ENCODE data around the gene HNRNPR.

Gene HNRNPR

DNA sequence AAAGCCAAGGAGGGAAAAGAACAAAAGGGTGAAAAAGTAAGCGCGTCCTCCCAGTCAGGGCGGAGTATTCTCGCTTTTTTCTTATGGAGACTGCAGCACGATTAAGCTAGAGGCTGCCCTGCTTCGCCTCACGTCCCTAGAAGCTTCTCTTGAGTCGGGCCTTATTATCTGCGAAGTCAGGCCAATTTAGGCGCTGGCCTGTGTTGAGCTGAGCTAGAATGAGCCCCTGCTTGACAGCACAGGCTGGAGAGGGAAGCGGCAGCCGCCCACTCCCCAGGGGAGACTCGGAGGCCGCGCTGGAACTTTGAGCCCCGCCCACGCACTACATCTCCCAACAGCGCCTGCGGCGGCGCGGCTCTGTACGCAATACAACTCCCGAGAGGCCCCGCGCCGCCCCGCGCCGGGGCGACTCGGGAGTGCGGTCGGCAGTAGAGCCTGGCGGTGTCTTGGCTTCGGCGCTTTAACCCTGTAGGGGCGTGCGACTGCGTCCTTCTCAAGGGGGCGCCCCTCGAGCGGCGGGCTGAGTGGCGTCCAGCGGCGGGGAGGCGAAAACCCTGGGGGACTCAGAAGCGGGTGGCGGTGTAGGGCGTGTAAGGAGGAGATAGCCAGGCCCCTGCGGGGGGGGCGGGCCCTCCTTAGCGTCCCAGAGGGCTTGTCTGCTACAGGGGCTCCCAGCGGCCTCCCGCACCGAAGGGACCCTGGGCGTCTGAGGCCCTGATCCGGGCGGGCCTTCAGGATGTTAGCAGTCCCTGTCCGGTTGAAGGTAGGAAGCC, 24.7 kb upstream of the HNRNPR start:
- peak; percentile 81 to 90 for DNase-seq

DNA sequence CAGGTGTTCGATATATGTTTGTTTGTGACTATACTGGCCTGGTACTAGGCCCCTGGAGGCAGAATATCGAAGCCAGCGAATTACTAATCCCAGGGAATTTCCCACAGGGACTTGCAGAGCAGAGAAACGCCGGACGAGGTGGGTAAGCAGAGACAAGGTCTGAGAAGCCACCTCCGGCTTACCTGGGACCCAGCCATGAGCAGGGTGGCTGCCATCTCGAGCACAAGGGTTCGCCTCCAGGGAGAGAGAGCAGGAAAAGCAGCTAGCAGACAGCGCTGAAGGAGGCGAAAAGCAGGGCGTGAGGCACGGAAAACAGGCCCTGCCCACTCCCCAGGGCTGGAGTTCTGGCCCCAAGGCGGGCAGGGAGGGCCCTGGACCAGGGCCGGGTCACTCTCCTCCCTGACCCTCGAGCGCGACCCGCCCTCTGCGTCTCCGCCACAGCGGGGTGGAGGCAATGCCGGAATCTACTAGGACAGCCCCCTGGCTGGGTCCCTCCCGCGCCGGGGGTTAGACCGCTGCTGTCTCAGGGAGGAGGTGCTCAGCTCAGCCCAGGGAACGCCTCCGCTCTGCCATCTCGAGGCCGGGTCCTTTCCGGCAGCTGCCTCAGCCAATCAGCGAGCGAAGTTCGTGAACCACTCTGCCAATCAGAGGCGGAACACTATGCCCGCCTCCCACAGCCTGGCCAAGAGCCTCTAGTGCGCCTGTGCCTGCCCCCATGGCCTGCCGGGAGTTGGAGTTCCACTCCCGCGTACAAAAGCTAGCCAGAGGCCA, 23.9 kb upstream of the HNRNPR start:
- DNase-seq: peak; percentile 93 to 94

DNA sequence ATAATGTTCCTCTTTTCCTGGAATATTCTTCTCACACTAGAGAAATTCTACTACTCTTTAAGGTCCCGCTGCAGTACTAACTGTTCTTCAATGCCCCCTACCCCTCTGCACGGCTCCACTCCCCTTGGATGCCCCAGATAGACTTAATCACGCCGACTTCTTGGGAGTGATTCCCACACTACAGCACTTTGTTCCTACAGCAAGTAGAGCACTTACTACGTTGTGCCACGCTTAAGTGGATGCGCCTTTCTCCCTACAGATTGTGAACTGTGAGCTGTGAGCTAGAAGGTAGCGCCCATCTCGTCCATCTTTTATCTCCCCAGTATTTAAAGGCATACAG, 23.3 kb upstream of the HNRNPR start:
- no peak for DNase-seq

DNA sequence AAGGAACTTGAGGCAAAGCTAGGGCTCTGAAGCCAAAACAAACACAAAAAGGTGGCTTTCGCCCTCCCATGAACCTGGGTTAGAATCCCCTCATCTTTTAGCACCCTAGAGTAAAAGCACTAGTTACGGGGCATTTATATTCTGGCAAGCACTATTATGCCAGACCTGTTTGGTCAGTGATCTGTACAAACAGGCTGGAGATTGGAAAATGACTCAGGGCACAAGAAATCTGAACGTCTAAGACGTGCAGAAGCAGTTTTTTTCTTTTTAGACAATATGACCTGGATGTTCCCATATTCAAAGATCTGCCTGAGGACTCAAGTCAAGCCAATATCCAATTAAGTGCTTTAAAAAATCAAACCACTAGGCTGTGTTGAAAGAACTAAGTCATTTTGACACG, 22.5 kb upstream of the HNRNPR start:
- DNase-seq: no peak

DNA sequence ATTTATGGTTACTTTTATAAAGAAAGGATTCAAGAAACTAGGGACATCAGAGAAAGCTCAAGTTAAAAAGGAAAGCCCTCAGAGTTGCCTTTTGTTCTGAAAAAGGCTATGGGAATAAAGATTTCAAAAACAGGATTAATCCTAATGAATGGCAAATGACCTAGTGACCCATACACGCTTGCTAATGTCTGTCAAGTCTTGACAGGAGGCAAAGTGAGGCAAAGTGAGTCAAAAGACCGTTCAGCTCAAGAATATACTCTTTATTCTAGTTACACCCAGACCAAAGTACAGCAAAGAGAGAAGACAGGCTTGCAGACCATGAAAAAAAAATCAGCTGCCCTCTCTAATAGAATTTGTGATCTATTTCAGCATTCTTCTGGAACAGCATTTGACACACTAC, 22.1 kb upstream of the HNRNPR start:
- DNase-seq: no peak

DNA sequence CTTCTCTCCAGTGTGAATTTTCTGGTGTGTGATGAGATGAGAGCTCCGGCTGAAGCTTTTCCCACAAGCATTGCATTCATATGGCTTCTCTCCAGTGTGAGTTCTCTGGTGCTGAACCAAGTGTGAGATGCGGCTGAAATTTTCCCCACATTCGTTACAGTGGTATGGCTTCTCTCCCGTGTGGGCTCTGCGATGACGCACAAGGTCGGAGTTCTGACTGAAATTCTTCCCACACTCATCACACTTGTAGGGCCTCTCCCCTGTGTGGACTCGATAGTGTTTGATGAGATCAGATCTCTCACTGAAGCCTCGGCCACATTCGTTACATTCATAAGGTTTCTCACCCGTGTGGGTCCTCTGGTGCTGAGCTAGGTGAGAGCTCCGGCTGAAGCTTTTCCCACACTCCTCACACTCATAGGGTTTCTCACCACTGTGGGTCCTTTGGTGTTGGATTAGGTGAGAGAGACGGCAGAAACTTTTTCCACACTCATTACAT, 18.2 kb upstream of the HNRNPR start:
- peak in 1 of 2 donors; percentile 11 for DNase-seq

DNA sequence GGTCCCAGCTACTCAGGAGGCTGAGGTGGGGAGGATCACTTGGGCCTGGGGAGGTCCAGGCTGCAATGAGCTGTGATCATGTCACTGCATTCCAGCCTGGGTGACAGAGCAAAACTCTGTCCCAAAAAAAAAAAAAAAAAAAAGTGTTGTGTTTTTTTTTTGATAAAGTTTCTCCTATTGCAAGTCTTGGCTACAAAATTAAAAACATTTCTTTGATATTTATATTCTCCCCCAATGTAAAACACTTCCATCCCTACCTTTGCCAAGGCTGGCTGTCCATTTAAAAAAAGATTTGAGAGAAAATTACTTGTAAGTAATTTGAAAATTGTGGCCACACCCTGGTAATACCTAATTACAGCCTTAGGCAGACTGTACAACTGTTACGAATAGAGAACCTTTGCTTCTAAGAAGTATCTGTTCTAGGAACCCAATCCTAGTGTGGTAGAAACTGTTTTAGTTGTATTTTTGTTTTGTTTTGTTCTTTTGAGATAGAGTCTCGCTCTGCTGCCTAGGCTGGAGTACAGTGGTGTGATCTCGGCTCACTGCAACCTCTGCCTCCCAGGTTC, 14.3 kb upstream of the HNRNPR start:
- no peak for DNase-seq

DNA sequence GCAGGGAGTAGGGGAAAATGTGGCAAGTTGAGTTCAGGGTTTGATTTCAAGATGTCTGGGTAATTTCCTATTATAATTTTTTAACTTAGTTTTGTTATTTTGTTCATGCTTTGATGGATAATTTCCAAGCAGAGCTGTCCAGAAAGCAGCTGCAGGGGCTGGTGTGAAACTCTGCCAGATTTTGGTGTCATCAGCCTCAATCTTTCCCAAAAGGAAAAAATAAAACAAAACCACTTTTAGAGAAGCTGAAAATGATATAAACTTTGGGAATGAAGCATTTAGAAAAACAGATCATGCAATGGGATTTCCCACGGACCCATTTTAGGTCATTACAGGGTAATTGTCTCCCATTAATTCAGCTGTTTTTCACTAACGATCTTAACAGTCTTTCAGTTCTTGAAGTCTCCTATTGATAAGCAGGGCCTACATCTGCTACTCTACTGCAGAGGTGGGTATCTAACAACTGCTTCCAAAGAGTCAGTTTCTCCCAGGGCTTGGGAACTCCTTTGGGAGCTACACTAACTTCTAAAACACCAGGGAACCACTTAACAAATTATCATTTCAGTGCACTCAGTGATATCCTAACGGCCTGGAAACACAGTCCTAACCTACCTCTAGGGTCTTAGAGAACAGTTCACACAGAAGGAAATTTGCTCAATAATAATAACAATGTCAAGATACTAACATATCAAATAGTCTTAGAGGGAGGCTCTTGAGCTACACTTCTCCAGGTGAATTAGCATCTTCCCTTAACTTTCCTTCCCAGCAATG, 13.2 kb upstream of the HNRNPR start:
- no peak for DNase-seq

DNA sequence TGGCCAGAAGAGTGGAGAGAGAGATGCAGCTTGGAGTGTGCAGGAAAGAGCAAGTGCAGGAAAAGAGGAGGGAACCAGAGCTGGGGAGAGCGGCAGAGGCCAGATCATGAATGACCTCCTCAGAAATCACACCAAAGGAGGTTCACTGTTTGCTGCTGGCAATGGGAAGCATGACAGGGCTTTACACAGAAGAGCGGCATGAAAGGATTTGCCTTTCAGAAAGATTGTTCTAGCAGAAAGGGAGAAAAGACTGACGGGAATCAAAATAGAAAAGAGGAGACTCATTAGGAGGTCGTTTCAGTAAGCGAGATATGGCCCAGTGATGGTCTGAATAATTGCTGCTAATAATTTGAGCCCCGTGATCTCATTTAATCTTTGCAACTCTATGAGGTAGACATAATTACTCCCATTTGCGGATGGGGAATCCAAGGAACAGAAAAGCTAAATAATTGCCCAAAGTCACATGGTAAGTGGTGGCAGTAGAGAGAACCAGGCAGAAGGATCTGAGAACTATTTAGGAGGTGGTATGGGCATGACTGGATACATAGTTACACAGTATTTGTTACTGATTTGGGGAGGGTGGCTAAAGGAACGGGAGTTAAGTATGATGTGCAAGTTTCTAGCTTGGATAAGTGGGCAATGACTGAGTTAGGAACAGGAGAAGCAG, 12.5 kb upstream of the HNRNPR start:
- DNase-seq: no peak

DNA sequence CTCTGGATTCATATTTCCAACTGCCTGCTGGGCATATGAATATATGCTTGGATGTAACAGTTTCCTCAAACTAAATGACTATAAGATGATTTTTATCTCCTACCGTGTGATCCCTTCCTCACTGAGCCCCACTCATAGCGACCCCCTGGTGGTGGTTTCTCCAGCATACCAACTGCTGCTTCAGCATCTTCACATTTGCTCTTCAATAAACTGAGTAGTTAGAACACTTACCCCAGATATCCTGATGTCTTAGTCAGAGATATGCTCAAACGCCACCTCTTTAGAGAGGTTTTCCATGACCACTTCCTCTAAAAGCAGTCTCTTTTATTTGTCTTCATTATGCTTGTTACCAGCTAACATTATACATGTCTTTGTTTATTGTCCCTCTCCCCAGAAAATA, 10.2 kb upstream of the HNRNPR start:
- no peak for DNase-seq

DNA sequence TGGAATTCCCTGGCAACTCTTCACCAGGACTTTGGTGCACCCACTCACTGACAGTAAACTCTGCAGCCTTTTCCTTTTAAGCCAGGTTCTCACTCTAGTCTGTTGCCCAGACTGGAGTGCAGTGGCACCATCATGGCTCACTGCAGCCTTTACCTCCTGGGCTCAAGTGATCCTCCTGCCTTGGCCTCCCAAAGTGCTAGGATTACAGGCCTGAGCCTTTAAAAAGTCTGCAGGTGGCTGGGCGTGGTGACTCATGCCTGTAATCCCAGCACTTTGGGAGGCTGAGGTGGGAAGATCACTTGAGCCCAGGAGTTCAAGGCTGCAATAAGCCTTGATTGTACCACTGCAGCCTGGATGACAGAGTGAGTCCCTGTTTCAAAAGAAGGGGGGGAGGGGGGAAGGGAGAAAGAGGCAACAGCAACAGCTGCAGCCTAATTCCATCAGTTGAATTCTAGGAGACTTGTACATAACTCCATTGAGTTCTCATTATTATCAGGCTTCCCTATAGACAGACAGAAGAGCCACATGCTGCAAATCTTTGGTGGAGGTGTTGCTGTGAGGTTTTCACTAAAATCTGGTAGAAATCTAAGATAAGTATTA, 8.1 kb upstream of the HNRNPR start:
- no peak for DNase-seq

DNA sequence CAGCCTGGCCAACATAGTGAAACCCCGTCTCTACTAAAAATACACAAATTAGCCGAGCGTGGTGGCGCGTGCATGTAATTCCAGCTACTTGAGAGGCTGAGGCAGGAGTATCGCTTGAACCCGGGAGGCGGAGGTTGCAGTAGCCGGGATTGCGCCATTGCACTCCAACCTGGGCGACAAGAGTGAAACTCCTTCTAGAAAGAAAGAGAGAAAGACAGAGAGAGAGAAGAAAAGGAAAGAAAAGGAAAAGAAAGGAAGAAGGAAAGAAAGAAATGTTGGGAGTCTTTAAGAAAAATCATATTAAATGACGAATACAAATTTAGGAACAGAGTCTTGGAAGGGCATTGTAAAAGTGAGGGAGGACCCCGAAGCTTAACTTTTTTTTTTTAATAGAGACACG, 1.8 kb upstream of the HNRNPR start:
- DNase-seq: no peak

DNA sequence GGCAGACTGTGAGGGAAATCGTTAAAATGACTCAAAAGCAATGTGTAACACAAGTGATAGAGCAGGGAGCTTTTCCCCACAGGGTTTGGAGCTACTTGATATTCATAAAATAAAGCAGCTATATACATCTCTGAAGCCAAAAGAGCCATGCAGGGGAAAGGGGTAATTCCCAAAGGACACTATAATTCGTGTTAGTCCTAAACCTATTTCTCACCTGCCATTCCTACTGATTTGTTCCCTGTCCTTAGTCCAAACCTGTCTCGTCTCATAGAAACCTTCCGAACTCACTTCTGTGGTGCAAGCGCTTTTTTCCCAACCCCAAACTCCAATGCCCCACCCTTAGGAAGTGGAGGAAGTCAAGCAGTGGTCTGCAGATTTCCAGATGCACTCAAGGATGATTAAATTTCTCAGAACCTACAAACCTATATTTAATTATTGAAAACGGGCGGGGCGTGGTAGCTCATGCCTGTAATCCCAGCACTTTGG, 946 bp upstream of the HNRNPR start:
- DNase-seq: no peak

DNA sequence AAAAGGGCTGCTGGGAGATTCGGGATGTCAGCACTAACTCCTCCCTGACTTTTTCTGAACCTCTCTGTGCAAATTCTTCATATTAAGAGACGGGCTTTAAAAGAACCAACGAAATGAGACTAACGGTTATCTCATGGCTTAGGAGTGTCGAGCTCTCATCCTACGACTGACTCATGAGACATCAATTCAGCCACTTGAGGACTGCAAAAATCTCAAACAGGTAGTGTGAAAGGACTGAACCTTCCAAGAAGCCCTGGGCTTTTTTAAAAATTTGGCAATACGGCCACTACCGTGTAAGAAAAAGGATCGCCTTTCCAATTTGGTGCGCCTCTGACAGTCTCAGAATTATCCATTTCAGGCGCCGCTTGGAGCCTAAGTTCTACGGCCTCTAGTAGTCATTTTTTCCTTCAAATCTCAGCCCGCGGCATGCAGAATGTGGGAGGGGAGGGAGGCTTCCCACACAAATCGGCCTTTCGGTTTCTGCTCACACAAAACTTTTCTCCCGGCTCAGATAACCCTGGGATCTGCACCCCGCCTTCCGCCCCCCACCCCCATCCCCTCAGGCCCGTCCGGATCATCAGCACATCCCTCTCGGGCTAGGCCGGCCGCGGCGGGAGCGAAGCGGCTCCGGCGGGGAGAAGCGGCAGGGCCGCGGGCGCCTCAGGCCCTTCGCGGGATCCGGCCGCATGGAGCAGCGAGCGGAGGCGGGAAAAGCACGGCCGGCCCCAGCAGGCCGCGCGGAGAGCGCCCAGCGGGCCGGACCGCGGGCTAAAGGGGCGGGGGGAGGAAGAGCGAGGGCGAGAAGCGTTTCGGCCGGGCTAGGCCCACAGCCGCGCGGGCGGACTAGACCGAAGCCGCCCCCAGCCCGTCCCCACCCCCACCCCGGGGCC, 618 bp downstream of the HNRNPR start:
- peak; percentile 43 to 44 for DNase-seq

DNA sequence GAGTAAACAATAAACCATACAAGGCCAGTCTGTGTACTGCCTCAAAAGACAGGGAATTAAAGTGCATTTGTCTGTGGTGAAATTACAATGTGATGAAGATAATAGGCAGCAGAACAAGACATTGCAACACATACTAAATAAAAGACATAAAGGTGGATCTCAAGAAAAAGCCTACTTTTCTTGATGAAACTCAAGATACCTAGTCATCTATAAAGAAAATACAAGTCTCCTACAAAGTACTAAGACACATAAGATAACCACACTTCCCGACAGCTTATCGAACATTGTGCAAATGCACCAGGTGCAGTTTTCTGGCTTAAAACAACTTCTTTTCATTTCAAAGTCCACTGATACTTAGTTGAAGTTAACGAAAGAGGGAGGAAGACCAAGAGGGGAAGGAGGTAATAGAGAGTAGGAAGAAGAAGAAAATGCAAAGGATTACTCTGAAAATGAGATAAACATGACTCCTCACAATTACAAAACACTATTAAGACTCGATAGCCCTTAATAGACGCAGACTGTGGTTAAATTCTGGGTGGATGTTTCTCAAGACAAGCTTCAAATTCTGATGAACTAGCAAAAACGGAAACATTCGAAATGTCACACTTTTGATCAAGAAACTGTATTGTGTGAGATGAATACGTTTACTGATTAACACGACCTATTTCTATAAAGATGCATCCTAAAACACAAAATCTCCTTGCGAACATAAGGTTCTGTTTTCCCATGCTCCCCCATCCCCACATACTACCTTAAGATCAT, 2.0 kb downstream of the HNRNPR start:
- no peak for DNase-seq

DNA sequence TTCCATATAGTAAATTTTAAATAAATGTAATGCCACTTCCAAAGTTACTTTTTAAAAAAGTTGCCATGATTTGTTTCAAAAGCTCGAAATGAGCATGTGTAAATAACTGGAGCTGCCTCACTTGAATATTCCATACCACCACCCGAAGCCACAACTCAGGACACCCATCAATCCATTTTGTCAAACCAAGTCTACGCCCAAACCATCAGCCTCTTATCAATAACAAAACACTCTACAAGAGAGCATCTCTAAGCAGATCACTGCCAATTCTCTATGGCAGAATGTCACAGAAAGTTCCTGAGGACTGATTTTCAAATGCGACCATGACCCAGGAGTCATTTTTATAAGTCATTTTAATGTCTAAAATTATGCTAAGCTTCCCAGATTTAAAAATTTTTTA, 4.5 kb downstream of the HNRNPR start:
- no peak for DNase-seq

DNA sequence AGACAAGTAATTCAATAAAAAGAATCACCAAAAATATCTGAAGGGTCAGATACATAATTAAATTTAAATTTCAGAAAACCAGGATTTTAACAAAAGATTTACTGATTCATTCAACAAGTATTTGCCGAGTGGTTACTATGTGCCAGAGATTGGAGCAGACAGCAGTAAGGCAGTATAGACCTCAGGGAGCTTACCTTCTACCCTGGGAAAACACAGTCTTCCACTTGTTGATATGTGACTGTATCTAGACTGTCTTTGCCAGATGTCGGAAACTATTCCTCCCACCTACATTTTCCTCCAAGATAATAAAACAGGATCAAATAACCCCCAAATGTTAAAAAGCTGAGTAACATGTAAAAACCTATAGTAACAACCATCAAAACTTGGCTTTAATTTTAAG, 6.2 kb downstream of the HNRNPR start:
- DNase-seq: no peak

DNA sequence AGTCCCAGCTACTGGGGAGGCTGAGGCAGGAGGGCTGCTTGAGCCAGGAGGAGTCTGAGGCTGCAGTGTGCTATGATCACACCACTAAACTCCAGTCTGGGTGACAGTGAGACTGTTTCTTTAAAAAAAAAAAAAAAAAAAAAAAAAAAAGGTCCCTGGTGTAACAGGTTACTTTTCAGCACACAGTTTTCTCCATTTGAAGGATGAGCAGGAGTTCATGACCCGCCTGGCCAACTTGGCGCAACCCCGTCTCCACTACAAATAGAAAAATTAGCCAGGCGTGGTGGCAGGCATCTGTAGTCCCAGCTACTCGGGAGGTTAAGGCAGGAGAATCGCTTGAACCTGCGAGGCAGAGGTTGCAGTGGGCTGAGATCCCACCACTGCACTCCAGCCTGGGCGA, 12.4 kb downstream of the HNRNPR start:
- DNase-seq: no peak

DNA sequence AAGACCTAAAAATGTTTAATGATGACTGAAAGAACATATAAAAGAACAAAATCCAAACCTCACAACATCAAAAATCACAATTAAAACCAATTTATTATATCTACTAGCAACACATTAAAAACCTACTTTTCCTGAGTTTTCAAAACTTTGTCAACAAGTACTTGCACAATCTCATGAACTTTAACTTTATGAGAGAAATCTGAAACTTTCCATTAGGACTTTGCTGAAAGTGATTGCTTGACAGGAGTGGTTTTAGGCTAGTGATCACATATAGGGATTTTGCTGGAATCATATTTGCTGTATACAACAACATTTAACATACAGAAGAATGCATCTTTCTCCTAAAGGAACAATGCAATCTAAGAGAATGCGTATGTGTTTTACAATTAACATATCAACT, 13.2 kb downstream of the HNRNPR start:
- no peak for DNase-seq

DNA sequence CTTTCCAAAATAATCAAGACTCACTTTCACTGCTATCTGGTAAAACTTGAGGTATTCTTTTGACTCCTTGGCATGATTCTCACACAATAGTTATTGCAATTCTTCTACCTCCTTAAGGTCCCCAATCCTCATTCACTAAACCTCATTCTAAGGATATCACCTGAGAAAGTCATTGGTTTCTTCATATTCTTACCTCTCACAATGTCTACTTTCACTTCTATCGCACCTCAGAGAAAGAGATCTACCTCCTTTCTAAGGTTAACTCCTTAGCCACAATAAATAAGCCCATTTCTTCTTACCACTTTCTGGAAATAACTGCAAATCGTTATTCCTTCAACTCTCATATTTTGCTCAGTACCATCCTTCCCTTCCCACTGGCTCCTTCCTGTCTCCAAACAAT, 18.7 kb downstream of the HNRNPR start:
- DNase-seq: no peak
